GM23338 (cell line): ENCODE measurements around the gene BMPR1B. TPM values are rescaled to one million over a fixed set of nuclear protein-coding genes. Genes with fewer than 3 reads are reported as not detected.

Source experiments
- ATAC-seq: fragments of 200-7000 bp; cut with Tn5 transposase; 3 replicates; pipeline ENCODE4 v1.9.1; 2020
- DNase-seq: peaks from one replicate; pipeline ENCODE4 v3.0.0-alpha.2; 2015; ENCODE audit warnings: low spot score
- H2AFZ ChIP-seq: fragments of 200-600 bp; sonication (generic); 2 replicates; pipeline ENCODE4 v1.8.0; 2016; ENCODE audit warnings: antibody characterized with exemption, mild to moderate bottlenecking, moderate library complexity
- H3F3A ChIP-seq: fragments of 200-600 bp; sonication (generic); replicated peaks from 2 replicates; pipeline ENCODE4 v1.8.0; 2017; ENCODE audit warnings: antibody characterized with exemption, mixed run types, low read depth
- H3K27ac ChIP-seq: fragments of 200-600 bp; sonication (generic); 2 replicates; pipeline ENCODE4 v1.6.1; 2016; ENCODE audit warnings: low read depth
- H3K27me3 ChIP-seq: fragments of 200-600 bp; sonication (generic); 2 replicates; pipeline ENCODE4 v1.8.0; 2016; ENCODE audit warnings: mild to moderate bottlenecking, mixed run types, moderate library complexity; ENCODE audit not compliant: insufficient read depth
- H3K36me3 ChIP-seq: fragments of 200-600 bp; sonication (generic); 2 replicates; pipeline ENCODE4 v1.8.0; 2016; ENCODE audit warnings: mild to moderate bottlenecking; ENCODE audit not compliant: insufficient read depth
- H3K4me1 ChIP-seq: fragments of 200-600 bp; sonication (generic); 2 replicates; pipeline ENCODE4 v1.8.0; 2016; ENCODE audit warnings: mild to moderate bottlenecking, moderate library complexity; ENCODE audit not compliant: insufficient read depth
- H3K4me2 ChIP-seq: fragments of 200-600 bp; sonication (generic); 2 replicates; pipeline ENCODE4 v1.7.1; 2017; ENCODE audit warnings: mixed run types
- H3K4me3 ChIP-seq: fragments of 200-600 bp; sonication (generic); 2 replicates; pipeline ENCODE4 v1.6.1; 2016; ENCODE audit warnings: mixed run types
- H3K79me2 ChIP-seq: fragments of 200-600 bp; sonication (generic); replicated peaks from 2 replicates; pipeline ENCODE4 v1.8.0; 2017; ENCODE audit warnings: mild to moderate bottlenecking; ENCODE audit not compliant: insufficient read depth
- H3K9me2 ChIP-seq: fragments of 200-600 bp; sonication (generic); 2 replicates; pipeline ENCODE4 v1.8.0; 2017; ENCODE audit not compliant: insufficient read depth
- H4K20me1 ChIP-seq: fragments of 200-600 bp; sonication (generic); replicated peaks from 2 replicates; pipeline ENCODE4 v1.8.0; 2017; ENCODE audit warnings: mild to moderate bottlenecking; ENCODE audit not compliant: insufficient read depth
- H3K27ac Mint-ChIP-seq: 2 replicates; pipeline ENCODE4 v1.8.0; 2020; ENCODE audit warnings: inconsistent platforms, mild to moderate bottlenecking, moderate library complexity, mixed read lengths
- H3K27me3 Mint-ChIP-seq: 3 replicates; pipeline ENCODE4 v1.8.0; 2022; ENCODE audit warnings: low read depth, mild to moderate bottlenecking, moderate library complexity, mixed read lengths, inconsistent platforms; ENCODE audit not compliant: insufficient read depth, poor library complexity
- H3K36me3 Mint-ChIP-seq: 3 replicates; pipeline ENCODE4 v1.8.0; 2021; ENCODE audit warnings: low read depth, mild to moderate bottlenecking, inconsistent platforms, moderate library complexity, mixed read lengths
- H3K4me1 Mint-ChIP-seq: 3 replicates; pipeline ENCODE4 v1.8.0; 2020; ENCODE audit warnings: mild to moderate bottlenecking, inconsistent platforms, mixed read lengths
- H3K4me3 Mint-ChIP-seq: 3 replicates; pipeline ENCODE4 v1.8.0; 2021; ENCODE audit warnings: moderate library complexity, mild to moderate bottlenecking, inconsistent platforms, mixed read lengths
- H3K9me3 Mint-ChIP-seq: 3 replicates; pipeline ENCODE4 v1.8.0; 2020; ENCODE audit warnings: moderate library complexity, mild to moderate bottlenecking, inconsistent platforms, mixed read lengths
- CREB1 ChIP-seq: fragments of 250-450 bp; sonication (Bioruptor Pico); IDR thresholded peaks from 2 replicates; pipeline ENCODE4 v1.5.0; 2020; ENCODE audit warnings: low read depth, mild to moderate bottlenecking, moderate library complexity
- EZH2 ChIP-seq: fragments of 200-600 bp; sonication (generic); IDR thresholded peaks from one replicate; pipeline ENCODE4 v1.8.0; 2017; ENCODE audit warnings: antibody characterized with exemption, mild to moderate bottlenecking, low read depth; ENCODE audit not compliant: unreplicated experiment
- EZH2phosphoT487 ChIP-seq: fragments of 200-600 bp; sonication (generic); IDR thresholded peaks from one replicate; pipeline ENCODE4 v1.8.1; 2018; ENCODE audit warnings: antibody characterized with exemption; ENCODE audit not compliant: unreplicated experiment
- JUNB ChIP-seq: IDR thresholded peaks from one replicate; pipeline ENCODE4 v1.6.1; 2016; ENCODE audit warnings: antibody characterized with exemption; ENCODE audit not compliant: unreplicated experiment
- NANOG ChIP-seq: IDR thresholded peaks from 2 replicates; pipeline ENCODE4 v1.6.1; 2016; ENCODE audit warnings: antibody characterized with exemption, borderline replicate concordance
- POLR2AphosphoS5 ChIP-seq: IDR thresholded peaks from 2 replicates; pipeline ENCODE4 v1.6.1; 2016; ENCODE audit warnings: antibody characterized with exemption, low read depth
- REST ChIP-seq: IDR thresholded peaks from one replicate; pipeline ENCODE4 v1.6.1; 2018; ENCODE audit warnings: antibody characterized with exemption; ENCODE audit not compliant: unreplicated experiment
- STAT1 ChIP-seq: IDR thresholded peaks from one replicate; pipeline ENCODE4 v1.6.1; 2016; ENCODE audit warnings: antibody characterized with exemption; ENCODE audit not compliant: unreplicated experiment
- ZNF114 ChIP-seq: fragments of 250-450 bp; sonication (Bioruptor Pico); IDR thresholded peaks from 2 replicates; pipeline ENCODE4 v1.5.0; 2020; ENCODE audit warnings: mild to moderate bottlenecking, moderate library complexity
- ZNF331 ChIP-seq: fragments of 250-450 bp; sonication (Bioruptor Pico); IDR thresholded peaks from 2 replicates; pipeline ENCODE4 v1.5.0; 2020; ENCODE audit warnings: low read depth, mild to moderate bottlenecking, moderate library complexity
- ZNF462 ChIP-seq: fragments of 250-450 bp; sonication (Bioruptor Pico); IDR thresholded peaks from 2 replicates; pipeline ENCODE4 v1.5.0; 2020; ENCODE audit warnings: mild to moderate bottlenecking, moderate library complexity
- polyA plus RNA-seq: library from polyadenylated mRNA; unstranded; fragments of >200 nt; fragmentation: Nextera tagmentation; extraction: Ambion mirVana; gene quantifications from 2 replicates; pipeline ENCODE4 v1.2.1, GENCODE V29; 2016
- total RNA-seq: library from RNA; depleted of rRNA; stranded (reverse); fragments of >200 nt; shearing (Covaris generic); gene quantifications from 2 replicates; pipeline ENCODE4 v1.2.3, GENCODE V29; 2014
- TF ChIP-seq, protein P1 (sequence below): IDR thresholded peaks from 2 replicates; pipeline ENCODE4 v1.6.1; 2016; ENCODE audit warnings: antibody characterized with exemption
- TF ChIP-seq, protein P2 (sequence below), 2 experiments: fragments of 200-600 bp in 1 of 2; sonication (generic) in 1 of 2; conservative IDR thresholded peaks; 2 replicates each; pipeline versions ENCODE4 v1.5.1 to v1.6.1; 2016 to 2017; ENCODE audit warnings: antibody characterized with exemption in 2 of 2, low read depth in 2 of 2, mild to moderate bottlenecking in 2 of 2, moderate library complexity in 1 of 2

The BMPR1B gene
- total and polyA plus RNA-seq, 2 experiments from 2014 or later, result 0.48 to 1.0 TPM

- H3K4me3 Mint-ChIP-seq, result no peak overlapping the region
- Histone ChIP-seq H3K4me2 (no peak overlapping the region), H3K4me3 (no peak overlapping the region), H2AFZ (no peak overlapping the region), H3K27ac (no peak overlapping the region), H3K36me3 (no peaks in the 10 kb centered on the region), H3K9me2 (no peaks in the 10 kb centered on the region), H3K4me1 (no peaks in the 10 kb centered on the region), H4K20me1 (no peaks in the 10 kb centered on the region), H3F3A (no peaks in the 10 kb centered on the region), H3K79me2 (no peaks in the 10 kb centered on the region), H3K27me3 (no peaks in the 10 kb centered on the region)
- H3K27me3 Mint-ChIP-seq, result no peaks in the 10 kb centered on the region
- ATAC-seq, result no peak
- H3K36me3 Mint-ChIP-seq, result no peaks in the 10 kb centered on the region
- H3K27ac Mint-ChIP-seq, result no peak overlapping the region
- H3K9me3 Mint-ChIP-seq, result no peaks in the 10 kb centered on the region
- no peaks in the 10 kb centered on the region; the same call in 1 of the 3 replicates for H3K4me1 Mint-ChIP-seq
- no peak for TF ChIP-seq REST
- TF ChIP-seq, protein P1, sequence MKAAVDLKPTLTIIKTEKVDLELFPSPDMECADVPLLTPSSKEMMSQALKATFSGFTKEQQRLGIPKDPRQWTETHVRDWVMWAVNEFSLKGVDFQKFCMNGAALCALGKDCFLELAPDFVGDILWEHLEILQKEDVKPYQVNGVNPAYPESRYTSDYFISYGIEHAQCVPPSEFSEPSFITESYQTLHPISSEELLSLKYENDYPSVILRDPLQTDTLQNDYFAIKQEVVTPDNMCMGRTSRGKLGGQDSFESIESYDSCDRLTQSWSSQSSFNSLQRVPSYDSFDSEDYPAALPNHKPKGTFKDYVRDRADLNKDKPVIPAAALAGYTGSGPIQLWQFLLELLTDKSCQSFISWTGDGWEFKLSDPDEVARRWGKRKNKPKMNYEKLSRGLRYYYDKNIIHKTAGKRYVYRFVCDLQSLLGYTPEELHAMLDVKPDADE, result no peak
- TF ChIP-seq, protein P2, sequence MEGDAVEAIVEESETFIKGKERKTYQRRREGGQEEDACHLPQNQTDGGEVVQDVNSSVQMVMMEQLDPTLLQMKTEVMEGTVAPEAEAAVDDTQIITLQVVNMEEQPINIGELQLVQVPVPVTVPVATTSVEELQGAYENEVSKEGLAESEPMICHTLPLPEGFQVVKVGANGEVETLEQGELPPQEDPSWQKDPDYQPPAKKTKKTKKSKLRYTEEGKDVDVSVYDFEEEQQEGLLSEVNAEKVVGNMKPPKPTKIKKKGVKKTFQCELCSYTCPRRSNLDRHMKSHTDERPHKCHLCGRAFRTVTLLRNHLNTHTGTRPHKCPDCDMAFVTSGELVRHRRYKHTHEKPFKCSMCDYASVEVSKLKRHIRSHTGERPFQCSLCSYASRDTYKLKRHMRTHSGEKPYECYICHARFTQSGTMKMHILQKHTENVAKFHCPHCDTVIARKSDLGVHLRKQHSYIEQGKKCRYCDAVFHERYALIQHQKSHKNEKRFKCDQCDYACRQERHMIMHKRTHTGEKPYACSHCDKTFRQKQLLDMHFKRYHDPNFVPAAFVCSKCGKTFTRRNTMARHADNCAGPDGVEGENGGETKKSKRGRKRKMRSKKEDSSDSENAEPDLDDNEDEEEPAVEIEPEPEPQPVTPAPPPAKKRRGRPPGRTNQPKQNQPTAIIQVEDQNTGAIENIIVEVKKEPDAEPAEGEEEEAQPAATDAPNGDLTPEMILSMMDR (conservative IDR thresholded peaks at IDR 0.05; ENCODE audit: low read depth in 2 of 2), result no peak
- TF ChIP-seq NANOG, result no peak
- TF ChIP-seq JUNB, result no peak
- TF ChIP-seq STAT1, result no peak
- no peak for TF ChIP-seq EZH2phosphoT487
- TF ChIP-seq CREB1, result no peak
- TF ChIP-seq EZH2, result no peak
- no peak for TF ChIP-seq POLR2AphosphoS5
- no peak for TF ChIP-seq ZNF114 (CRISPR knock-in tag)
- no peak for TF ChIP-seq ZNF331 (CRISPR knock-in tag)
- no peak for TF ChIP-seq ZNF462 (CRISPR knock-in tag)
- DNase-seq, result no peak
Observed at GRCh38 chr4:94978904-94979303, 221.1 kb downstream of the BMPR1B start.
